Measurements from ENCODE around the gene RSRP1.

DNA sequence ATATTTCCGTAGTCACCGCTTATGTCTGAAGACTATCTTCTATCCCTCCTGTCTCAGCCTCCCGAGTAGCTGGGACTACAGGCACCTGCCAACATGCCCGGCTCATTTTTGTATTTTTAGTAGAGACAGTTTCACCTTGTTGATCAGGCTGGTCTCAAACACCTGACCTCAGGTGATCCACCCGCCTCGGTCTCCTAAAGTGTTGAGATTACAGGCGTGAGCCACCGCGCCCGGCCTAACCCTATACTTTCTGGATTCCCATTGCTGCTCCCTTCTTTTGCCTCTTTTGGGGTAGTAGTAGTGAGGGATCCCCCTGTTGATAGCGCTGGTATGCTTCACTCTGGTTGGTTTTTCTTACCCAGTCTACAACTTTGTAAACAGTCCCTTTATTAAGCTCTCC lies 9.2 kb downstream of the RSRP1 start:
- TF ChIP-seq, protein P1, sequence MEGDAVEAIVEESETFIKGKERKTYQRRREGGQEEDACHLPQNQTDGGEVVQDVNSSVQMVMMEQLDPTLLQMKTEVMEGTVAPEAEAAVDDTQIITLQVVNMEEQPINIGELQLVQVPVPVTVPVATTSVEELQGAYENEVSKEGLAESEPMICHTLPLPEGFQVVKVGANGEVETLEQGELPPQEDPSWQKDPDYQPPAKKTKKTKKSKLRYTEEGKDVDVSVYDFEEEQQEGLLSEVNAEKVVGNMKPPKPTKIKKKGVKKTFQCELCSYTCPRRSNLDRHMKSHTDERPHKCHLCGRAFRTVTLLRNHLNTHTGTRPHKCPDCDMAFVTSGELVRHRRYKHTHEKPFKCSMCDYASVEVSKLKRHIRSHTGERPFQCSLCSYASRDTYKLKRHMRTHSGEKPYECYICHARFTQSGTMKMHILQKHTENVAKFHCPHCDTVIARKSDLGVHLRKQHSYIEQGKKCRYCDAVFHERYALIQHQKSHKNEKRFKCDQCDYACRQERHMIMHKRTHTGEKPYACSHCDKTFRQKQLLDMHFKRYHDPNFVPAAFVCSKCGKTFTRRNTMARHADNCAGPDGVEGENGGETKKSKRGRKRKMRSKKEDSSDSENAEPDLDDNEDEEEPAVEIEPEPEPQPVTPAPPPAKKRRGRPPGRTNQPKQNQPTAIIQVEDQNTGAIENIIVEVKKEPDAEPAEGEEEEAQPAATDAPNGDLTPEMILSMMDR (IDR thresholded peaks at IDR 0.05), result no peak
- no peak for TF ChIP-seq POLR2A (IDR thresholded peaks at IDR 0.05)

Measured in lower leg skin (tissue), 3 donors.